Measurements from ENCODE around the gene NIPSNAP2. TPM values are rescaled to one million over a fixed set of nuclear protein-coding genes. Genes with fewer than 3 reads are reported as not detected.
"Not testable (repeated sequence)": the region's sequence is repeated elsewhere in the genome, so short reads cannot be mapped to it uniquely, and the experiment has no call there.

Gene NIPSNAP2
- total and polyA plus RNA-seq, 7 experiments from 2014 or later, result 30.1 to 51.5 (median 35.6) TPM

DNA sequence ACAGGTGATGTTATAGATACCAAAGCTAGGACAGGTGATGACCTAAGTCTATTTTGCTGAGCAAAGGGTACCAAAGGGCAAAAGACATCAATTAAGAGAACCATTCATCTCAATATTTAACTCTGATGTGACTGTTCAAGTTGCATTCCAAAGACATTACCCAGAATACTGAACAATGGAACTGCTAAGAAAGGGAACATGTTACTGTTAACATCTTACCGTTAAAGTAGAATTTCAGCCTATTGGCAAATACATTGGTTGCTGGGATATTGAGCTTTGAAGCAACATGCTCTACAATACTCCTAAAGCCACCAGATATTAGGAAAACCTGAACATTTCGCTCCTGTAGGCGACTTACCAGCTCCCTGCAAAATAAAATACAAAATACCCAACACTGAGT lies 52.6 kb downstream of the NIPSNAP2 start:
- H3K36me3 ChIP-seq (ENCODE audit: control insufficient read depth in 2 of 3, insufficient read depth in 3 of 3, low read length in 3 of 3); H3K27ac ChIP-seq (ENCODE audit: low read depth, low read length); H3K4me3 ChIP-seq (ENCODE audit: low read length); H3K27me3 ChIP-seq (ENCODE audit: control insufficient read depth in 2 of 2, insufficient read depth in 2 of 2, low read length in 2 of 2); H3K27ac Mint-ChIP-seq; POLR2A ChIA-PET; H3K4me3 Mint-ChIP-seq; H3K27me3 Mint-ChIP-seq; H3K4me1 Mint-ChIP-seq; H3K9me3 ChIP-seq (ENCODE audit: control insufficient read depth in 2 of 3, low read length in 3 of 3); intact Hi-C loops (cut with micrococcal nuclease); H3K9me3 Mint-ChIP-seq; ATAC-seq; CTCF ChIA-PET; DNase-seq; H3K4me1 ChIP-seq (ENCODE audit: control insufficient read depth in 2 of 2, insufficient read depth in 2 of 2, low read length in 2 of 2): not testable (repeated sequence)
- H3K36me3 Mint-ChIP-seq, result peaks cover 0 to 16% (median 5%) of the 10 kb centered on the region in 5 donors

GRCh38 chr7:56019501-56019900 lies 55.1 kb downstream of the NIPSNAP2 start:
- Histone ChIP-seq H3K9me3 (ENCODE audit: control insufficient read depth in 2 of 3, low read length in 3 of 3) (no peaks in the 10 kb centered on the region), H3K4me1 (ENCODE audit: control insufficient read depth in 2 of 2, insufficient read depth in 2 of 2, low read length in 2 of 2) (no peaks in the 10 kb centered on the region), H3K4me3 (ENCODE audit: low read length) (no peak overlapping the region), H3K36me3 (ENCODE audit: control insufficient read depth in 2 of 3, insufficient read depth in 3 of 3, low read length in 3 of 3) (peaks cover 0 to 5% (median 0%) of the 10 kb centered on the region in 3 experiments), H3K27ac (ENCODE audit: low read depth, low read length) (no peak overlapping the region), H3K27me3 (ENCODE audit: control insufficient read depth in 2 of 2, insufficient read depth in 2 of 2, low read length in 2 of 2) (no peaks in the 10 kb centered on the region)
- ChIA-PET CTCF (no interaction called here), POLR2A (no interaction called here)
- H3K4me1 Mint-ChIP-seq, result no peaks in the 10 kb centered on the region
- no peaks in the 10 kb centered on the region for H3K27me3 Mint-ChIP-seq
- no peak overlapping the region for H3K27ac Mint-ChIP-seq
- no peak for ATAC-seq
- intact Hi-C loops (cut with micrococcal nuclease), result no loop called here
- DNase-seq, result no peak
- no peak overlapping the region for H3K4me3 Mint-ChIP-seq
- no peaks in the 10 kb centered on the region for H3K9me3 Mint-ChIP-seq
- H3K36me3 Mint-ChIP-seq, result peaks cover 0 to 16% (median 5%) of the 10 kb centered on the region in 5 donors

- ChIA-PET CTCF (no interaction called here), POLR2A (no interaction called here)
- Mint-ChIP-seq H3K27ac (no peak overlapping the region), H3K36me3 (peaks cover 0 to 20% (median 8%) of the 10 kb centered on the region in 5 donors), H3K27me3 (no peaks in the 10 kb centered on the region), H3K9me3 (no peaks in the 10 kb centered on the region), H3K4me1 (peaks cover 0 to 2% (median 0%) of the 10 kb centered on the region in 7 donors), H3K4me3 (no peak overlapping the region)
- no peaks in the 10 kb centered on the region for H3K9me3 ChIP-seq (ENCODE audit: control insufficient read depth in 2 of 3, low read length in 3 of 3)
- ATAC-seq, result no peak
- H3K4me1 ChIP-seq (ENCODE audit: control insufficient read depth in 2 of 2, insufficient read depth in 2 of 2, low read length in 2 of 2), result no peaks in the 10 kb centered on the region
- intact Hi-C loops (cut with micrococcal nuclease), result no loop called here
- no peak overlapping the region for H3K4me3 ChIP-seq (ENCODE audit: low read length)
- H3K27ac ChIP-seq (ENCODE audit: low read depth, low read length), result no peak overlapping the region
- no peak for DNase-seq
- no peaks in the 10 kb centered on the region for H3K27me3 ChIP-seq (ENCODE audit: control insufficient read depth in 2 of 2, insufficient read depth in 2 of 2, low read length in 2 of 2)
- H3K36me3 ChIP-seq (ENCODE audit: control insufficient read depth in 2 of 3, insufficient read depth in 3 of 3, low read length in 3 of 3), result peaks cover 0 to 5% (median 0%) of the 10 kb centered on the region in 3 experiments
Measured at GRCh38 chr7:56023500-56023899, 59.1 kb downstream of the NIPSNAP2 start.

- no peaks in the 10 kb centered on the region for H3K27me3 ChIP-seq (ENCODE audit: control insufficient read depth in 2 of 2, insufficient read depth in 2 of 2, low read length in 2 of 2)
- no peaks in the 10 kb centered on the region for H3K36me3 ChIP-seq (ENCODE audit: control insufficient read depth in 2 of 3, insufficient read depth in 3 of 3, low read length in 3 of 3)
- no peaks in the 10 kb centered on the region for H3K9me3 Mint-ChIP-seq
- ChIA-PET POLR2A (no interaction called here), CTCF (no interaction called here)
- no peaks in the 10 kb centered on the region for H3K4me1 ChIP-seq (ENCODE audit: control insufficient read depth in 2 of 2, insufficient read depth in 2 of 2, low read length in 2 of 2)
- ATAC-seq (no peak), DNase-seq (no peak)
- H3K4me3 ChIP-seq (ENCODE audit: low read length), result no peak overlapping the region
- H3K27ac Mint-ChIP-seq, result no peak overlapping the region
- H3K4me3 Mint-ChIP-seq, result no peak overlapping the region
- no peaks in the 10 kb centered on the region for H3K27me3 Mint-ChIP-seq
- peaks cover 0 to 9% (median 7%) of the 10 kb centered on the region in 5 donors for H3K36me3 Mint-ChIP-seq
- H3K27ac ChIP-seq (ENCODE audit: low read depth, low read length), result no peak overlapping the region
- H3K4me1 Mint-ChIP-seq, result peaks cover 0 to 5% (median under 1%) of the 10 kb centered on the region in 7 donors
- H3K9me3 ChIP-seq (ENCODE audit: control insufficient read depth in 2 of 3, low read length in 3 of 3), result no peaks in the 10 kb centered on the region
- intact Hi-C loops (cut with micrococcal nuclease), result no loop called here
Measured at GRCh38 chr7:56026538-56026937, 62.2 kb downstream of the NIPSNAP2 start.

DNA sequence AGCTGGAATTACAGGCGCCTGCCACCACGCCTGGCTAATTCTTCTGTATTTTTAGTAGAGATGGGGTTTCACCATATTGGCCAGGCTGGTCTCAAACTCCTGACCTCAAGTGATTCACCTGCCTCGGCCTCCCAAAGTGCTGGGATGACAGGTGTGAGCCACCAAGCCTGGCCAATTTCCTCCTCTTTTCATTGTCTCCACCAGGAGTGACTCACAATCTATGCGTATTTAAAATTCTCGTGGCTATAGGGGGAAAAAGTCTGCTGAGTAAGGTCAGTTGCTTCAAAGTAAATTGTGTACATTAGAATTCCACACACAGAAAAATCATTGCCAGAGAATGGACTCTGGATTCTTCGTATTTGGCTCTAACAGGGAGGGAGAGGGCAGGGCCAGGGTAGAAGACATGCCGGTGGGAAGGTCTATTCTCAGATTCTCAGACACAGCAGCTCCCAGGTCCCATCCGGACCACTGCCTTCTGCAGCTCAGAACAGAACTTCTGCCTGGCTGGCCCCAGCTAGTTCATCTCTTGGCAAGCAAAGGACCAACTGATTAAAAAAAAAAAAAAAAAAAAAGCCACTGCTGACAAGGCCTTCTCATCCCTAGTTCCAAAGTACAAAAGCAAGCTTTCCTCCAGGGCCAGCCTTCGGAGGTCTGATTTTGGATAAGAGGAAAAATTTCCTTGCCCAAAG lies 64.7 kb downstream of the NIPSNAP2 start:
- Histone ChIP-seq H3K27me3 (ENCODE audit: control insufficient read depth in 2 of 2, insufficient read depth in 2 of 2, low read length in 2 of 2) (no peaks in the 10 kb centered on the region), H3K4me3 (ENCODE audit: low read length) (no peak overlapping the region), H3K4me1 (ENCODE audit: control insufficient read depth in 2 of 2, insufficient read depth in 2 of 2, low read length in 2 of 2) (no peaks in the 10 kb centered on the region), H3K27ac (ENCODE audit: low read depth, low read length) (no peak overlapping the region), H3K36me3 (ENCODE audit: control insufficient read depth in 2 of 3, insufficient read depth in 3 of 3, low read length in 3 of 3) (no peaks in the 10 kb centered on the region), H3K9me3 (ENCODE audit: control insufficient read depth in 2 of 3, low read length in 3 of 3) (no peaks in the 10 kb centered on the region)
- CTCF ChIA-PET, result interaction anchor here (0.7 to 0.8 kb wide), 2 partner anchors 11 to 23 kb away, joined by 5 read pairs; no protein-coding TSS in a partner anchor
- Mint-ChIP-seq H3K4me3 (no peak overlapping the region), H3K27ac (no peak overlapping the region), H3K27me3 (no peaks in the 10 kb centered on the region), H3K36me3 (peaks cover 0 to 9% (median 6%) of the 10 kb centered on the region in 5 donors), H3K9me3 (no peaks in the 10 kb centered on the region), H3K4me1 (peaks cover 5 to 15% (median 15%) of the 10 kb centered on the region in 7 donors)
- ATAC-seq (no peak), DNase-seq (no peak)
- POLR2A ChIA-PET, result no interaction called here
- intact Hi-C loops (cut with micrococcal nuclease), result no loop called here

GRCh38 chr7:56030340-56030739 lies 66.0 kb downstream of the NIPSNAP2 start:
- intact Hi-C loops (cut with micrococcal nuclease), result no loop called here
- POLR2A ChIA-PET, result no interaction called here
- H3K27me3 ChIP-seq (ENCODE audit: control insufficient read depth in 2 of 2, insufficient read depth in 2 of 2, low read length in 2 of 2), result no peaks in the 10 kb centered on the region
- no peak for ATAC-seq
- Mint-ChIP-seq H3K36me3 (peaks cover 0 to 8% (median 5%) of the 10 kb centered on the region in 5 donors), H3K27me3 (no peaks in the 10 kb centered on the region), H3K9me3 (no peaks in the 10 kb centered on the region), H3K27ac (no peak overlapping the region), H3K4me1 (peaks cover 5 to 18% (median 15%) of the 10 kb centered on the region in 7 donors), H3K4me3 (no peak overlapping the region)
- CTCF ChIA-PET, result no interaction called here
- H3K27ac ChIP-seq (ENCODE audit: low read depth, low read length), result no peak overlapping the region
- no peak overlapping the region for H3K4me3 ChIP-seq (ENCODE audit: low read length)
- H3K9me3 ChIP-seq (ENCODE audit: control insufficient read depth in 2 of 3, low read length in 3 of 3), result no peaks in the 10 kb centered on the region
- no peaks in the 10 kb centered on the region for H3K36me3 ChIP-seq (ENCODE audit: control insufficient read depth in 2 of 3, insufficient read depth in 3 of 3, low read length in 3 of 3)
- no peaks in the 10 kb centered on the region for H3K4me1 ChIP-seq (ENCODE audit: control insufficient read depth in 2 of 2, insufficient read depth in 2 of 2, low read length in 2 of 2)
- DNase-seq, result no peak

DNA sequence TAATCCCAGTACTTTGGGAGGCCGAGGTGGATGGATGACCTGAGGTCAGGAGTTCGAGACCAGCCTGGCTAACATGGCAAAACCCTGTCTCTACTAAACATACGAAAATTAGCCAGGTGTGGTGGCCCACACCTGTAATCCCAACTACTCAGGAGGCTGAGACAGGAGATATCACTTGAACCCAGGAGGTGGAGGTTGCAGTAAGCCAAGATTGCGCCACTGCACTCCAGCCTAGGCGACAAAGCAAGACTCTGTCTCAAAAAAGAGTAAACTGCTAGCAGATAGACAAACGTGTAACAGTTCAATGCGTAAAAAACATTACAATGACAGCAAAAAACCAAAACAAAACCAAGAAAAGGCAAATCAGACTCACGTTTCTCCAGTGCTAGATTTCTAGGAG lies 67.2 kb downstream of the NIPSNAP2 start:
- H3K4me3 Mint-ChIP-seq, result peak overlapping the region in 3 of 10 donors; percentile 19 to 38 (median 21)
- POLR2A ChIA-PET, result not testable (repeated sequence)

More for the DNA sequence above, 67.2 kb downstream of the NIPSNAP2 start:
- H3K4me3 ChIP-seq (ENCODE audit: low read length); ATAC-seq; H3K27ac ChIP-seq (ENCODE audit: low read depth, low read length); intact Hi-C loops (cut with micrococcal nuclease); H3K36me3 Mint-ChIP-seq; H3K4me1 ChIP-seq (ENCODE audit: control insufficient read depth in 2 of 2, insufficient read depth in 2 of 2, low read length in 2 of 2); H3K9me3 ChIP-seq (ENCODE audit: control insufficient read depth in 2 of 3, low read length in 3 of 3); H3K27me3 Mint-ChIP-seq; H3K36me3 ChIP-seq (ENCODE audit: control insufficient read depth in 2 of 3, insufficient read depth in 3 of 3, low read length in 3 of 3); H3K9me3 Mint-ChIP-seq; H3K27me3 ChIP-seq (ENCODE audit: control insufficient read depth in 2 of 2, insufficient read depth in 2 of 2, low read length in 2 of 2); DNase-seq; CTCF ChIA-PET: not testable (repeated sequence)
- peak overlapping the region in 4 of 9 donors; percentile 11 to 75 (median 35) for H3K27ac Mint-ChIP-seq
- peaks cover 5 to 18% (median 15%) of the 10 kb centered on the region in 7 donors for H3K4me1 Mint-ChIP-seq
